GM19328 (cell line): ENCODE data around the gene PTDSS2.

Source experiments
- ATAC-seq: cut with Tn5 transposase; IDR thresholded peaks from one replicate; pipeline ENCODE4 v1.9.1; 2021; ENCODE audit warnings: mild to moderate bottlenecking, moderate library complexity; ENCODE audit not compliant: unreplicated experiment

Gene PTDSS2

DNA sequence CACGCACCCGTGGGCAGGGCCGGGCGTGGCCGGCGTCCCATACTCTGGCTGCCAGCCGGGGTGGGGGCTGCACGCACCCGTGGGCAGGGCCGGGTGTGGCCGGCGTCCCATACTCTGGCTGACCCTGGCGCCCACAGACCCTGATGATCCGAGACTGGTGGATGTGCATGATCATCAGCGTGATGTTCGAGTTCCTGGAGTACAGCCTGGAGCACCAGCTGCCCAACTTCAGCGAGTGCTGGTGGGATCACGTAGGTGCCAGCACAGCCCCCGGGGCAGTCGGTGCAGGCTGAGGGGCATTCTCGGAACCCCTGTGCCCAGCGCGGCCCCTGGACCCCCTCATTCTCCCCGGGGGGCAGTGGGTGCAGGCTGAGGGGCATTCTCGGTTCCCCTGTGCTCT is 38.0 kb downstream of the PTDSS2 start:
- no peak for ATAC-seq

DNA sequence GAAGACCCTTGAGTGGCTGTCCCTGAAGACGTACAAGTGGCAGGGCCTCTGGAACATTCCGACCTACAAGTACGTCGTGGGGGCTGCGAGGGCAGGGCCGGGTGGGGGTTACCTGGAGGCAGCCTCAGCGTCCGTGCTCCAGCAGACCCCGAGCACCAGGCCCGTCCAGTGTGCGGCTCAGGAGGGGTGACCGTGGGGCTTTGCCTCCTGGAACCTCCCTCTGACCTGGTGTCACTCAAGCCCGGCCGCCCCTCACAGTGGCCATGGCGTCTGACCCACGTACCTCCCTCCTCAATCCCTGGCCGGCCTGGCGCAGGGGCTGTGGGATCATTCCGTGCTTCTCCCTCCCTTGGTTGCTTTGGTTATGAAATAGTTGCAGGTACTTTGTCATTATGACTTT is 38.5 kb downstream of the PTDSS2 start:
- ATAC-seq: no peak

DNA sequence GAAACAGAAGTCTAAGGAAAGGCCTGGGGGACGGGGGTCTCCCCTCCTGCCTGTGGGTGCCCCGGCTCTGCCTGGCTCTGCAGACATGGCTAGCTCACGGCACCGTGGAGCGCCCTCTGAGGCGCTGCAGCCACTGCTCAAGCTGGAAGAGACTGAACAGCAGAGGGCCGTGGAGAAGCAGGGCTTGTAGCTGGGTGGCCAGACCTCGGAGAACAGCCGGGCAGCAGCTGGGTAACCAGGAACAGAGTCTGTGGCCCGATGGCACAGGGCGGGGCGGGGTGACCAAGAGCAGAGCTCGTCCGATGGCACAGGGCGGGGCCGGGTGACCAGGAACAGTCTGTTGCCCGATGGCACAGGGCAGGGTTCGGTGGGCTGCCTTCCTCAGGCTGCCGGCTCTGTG is 38.9 kb downstream of the PTDSS2 start:
- ATAC-seq: no peak

DNA sequence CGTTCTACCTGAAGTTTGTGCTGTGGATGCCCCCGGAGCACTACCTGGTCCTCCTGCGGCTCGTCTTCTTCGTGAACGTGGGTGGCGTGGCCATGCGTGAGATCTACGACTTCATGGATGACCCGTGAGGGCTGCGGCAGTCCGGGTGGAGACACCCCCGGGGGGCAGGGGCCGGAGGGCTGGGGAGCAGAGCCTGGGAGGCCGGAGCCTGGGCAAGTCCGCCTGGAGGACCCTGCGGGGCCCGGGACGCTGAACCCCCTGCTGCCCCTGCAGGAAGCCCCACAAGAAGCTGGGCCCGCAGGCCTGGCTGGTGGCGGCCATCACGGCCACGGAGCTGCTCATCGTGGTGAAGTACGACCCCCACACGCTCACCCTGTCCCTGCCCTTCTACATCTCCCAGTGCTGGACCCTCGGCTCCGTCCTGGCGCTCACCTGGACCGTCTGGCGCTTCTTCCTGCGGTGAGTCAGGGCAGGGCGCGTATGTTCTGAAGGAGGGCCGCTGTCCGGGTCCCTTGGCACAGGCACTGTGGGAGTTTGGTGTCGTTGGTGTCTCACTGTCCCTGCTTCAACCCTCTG is 39.6 kb downstream of the PTDSS2 start:
- ATAC-seq: no peak

DNA sequence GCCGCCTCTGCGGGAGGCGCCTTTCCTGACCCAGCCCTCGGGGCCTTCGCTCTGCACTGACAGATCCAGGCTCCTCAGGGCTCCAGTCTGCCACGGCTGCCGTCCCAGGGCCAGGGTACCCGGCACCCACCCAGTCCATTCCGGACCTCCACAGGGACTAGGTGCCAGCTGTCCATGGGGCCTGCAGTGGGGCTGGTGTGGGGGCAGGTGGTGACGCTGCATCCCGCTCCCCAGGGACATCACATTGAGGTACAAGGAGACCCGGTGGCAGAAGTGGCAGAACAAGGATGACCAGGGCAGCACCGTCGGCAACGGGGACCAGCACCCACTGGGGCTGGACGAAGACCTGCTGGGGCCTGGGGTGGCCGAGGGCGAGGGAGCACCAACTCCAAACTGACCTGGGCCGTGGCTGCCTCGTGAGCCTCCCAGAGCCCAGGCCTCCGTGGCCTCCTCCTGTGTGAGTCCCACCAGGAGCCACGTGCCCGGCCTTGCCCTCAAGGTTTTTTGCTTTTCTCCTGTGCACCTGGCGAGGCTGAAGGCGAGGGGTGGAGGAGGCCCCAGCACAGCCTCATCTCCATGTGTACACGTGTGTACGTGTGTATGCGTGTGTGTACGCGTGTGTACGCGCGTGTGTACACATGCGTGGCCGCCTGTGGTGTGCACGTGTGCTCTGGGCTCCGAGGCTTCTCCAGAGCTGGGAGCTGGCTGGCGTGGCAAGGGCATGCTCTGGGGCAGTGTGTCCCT is 40.3 kb downstream of the PTDSS2 start:
- no peak for ATAC-seq

DNA sequence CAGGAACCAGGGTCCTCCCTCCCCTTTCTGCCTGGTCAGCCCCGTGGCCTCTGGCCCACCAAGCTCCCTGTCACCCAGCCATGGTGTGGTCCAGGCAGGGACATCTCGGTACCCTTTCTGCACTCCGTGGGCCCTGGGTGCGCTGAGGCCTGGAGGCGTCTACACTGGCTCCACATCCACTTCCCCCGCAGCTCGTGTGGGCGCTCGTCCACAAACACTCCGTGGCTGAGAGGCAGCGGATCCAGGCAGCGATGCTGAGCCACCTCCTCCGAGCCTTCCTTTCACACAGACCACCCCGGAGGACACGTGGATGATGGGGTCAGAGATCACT is 40.8 kb downstream of the PTDSS2 start:
- no peak for ATAC-seq

- ATAC-seq: no peak
Measured at GRCh38 chr11:491358-491757, 41.3 kb downstream of the PTDSS2 start.

DNA sequence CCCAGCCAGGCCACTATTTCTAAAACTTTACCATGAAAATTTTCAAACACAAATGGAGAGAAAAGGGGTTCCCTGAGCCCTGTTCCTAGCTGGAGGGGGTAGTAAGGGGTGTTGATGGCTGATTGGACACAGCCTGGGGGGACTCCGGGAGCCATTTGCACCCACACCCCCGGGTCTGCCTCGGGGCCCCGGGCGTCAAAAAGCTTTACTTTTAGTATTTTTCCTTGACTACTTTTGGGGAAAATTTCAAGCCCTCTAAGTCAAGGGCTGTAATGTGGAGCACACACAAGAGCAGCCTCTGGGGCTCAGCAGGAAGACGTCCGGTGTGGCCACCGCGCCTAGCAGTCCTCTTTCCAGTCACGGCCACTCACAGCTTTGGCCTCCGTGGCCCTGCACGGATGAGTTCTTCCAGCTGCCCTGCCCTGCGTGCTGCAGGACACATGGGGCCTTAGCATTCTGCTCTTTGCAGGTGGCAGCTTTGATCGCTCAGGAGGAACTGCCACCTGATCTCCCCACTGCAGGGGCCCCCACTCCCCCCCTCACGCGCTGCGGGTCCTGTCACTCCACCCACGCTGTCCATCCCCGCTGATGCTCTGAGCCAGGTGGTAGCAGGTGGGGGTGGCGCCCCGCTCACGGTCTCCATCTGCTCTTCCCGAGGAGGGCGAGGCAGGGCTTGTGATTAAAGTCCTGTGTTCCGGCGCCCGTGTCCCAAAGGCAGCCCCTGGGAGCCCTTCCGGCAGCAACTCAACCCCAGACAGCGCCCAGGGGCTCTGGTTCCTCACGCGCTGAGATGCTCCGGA is 42.5 kb downstream of the PTDSS2 start:
- no peak for ATAC-seq

- ATAC-seq: no peak
Measured at GRCh38 chr11:494761-495536, 44.9 kb downstream of the PTDSS2 start.

DNA sequence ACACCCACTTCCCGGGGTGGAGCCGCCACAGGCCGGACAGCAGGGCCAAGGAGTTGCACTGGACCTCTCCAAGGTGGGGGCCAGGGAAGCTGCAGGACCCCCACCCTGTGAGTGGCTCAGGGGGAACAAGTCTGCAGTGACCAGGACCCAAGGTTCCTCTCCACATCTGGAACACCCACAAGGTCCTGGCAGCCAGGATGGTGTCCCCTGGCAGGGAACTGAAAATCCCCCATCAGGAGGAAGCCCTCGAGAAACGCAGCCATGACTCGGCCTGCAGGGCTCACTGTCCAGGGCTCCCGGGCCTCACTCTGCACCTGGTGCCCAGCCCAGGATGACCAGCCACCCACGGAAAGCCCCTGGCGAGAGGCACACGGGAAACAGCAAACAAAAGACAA is 45.5 kb downstream of the PTDSS2 start:
- no peak for ATAC-seq

DNA sequence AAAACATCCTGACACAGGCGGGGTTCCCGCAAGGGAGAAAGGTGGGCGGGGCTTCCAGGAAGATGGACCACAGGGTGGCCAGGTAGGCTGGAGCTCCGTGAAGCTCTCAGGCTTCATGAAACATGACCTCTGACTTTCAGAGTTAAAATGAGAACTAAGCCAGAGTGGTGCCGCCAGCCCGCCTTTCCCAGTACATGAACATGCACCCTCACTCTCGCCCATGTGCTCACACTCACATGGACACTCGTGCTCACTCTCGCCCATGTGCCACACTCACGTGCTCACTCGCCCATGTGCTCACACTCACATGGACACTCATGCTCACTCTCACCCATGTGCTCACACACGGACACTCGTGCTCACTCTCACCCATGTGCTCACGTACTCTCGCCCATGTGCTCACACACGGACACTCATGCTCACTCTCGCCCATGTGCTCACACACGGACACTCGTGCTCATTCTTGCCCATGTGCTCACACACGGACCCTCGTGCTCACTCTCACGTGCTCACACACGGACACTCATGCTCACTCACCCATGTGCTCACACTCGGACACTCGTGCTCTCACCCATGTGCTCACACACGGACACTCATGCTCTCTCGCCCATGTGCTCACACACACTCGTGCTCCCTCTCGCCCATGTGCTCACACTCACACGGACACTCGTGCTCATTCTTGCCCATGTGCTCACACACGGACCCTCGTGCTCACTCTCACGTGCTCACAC is 46.9 kb downstream of the PTDSS2 start:
- no peak for ATAC-seq

DNA sequence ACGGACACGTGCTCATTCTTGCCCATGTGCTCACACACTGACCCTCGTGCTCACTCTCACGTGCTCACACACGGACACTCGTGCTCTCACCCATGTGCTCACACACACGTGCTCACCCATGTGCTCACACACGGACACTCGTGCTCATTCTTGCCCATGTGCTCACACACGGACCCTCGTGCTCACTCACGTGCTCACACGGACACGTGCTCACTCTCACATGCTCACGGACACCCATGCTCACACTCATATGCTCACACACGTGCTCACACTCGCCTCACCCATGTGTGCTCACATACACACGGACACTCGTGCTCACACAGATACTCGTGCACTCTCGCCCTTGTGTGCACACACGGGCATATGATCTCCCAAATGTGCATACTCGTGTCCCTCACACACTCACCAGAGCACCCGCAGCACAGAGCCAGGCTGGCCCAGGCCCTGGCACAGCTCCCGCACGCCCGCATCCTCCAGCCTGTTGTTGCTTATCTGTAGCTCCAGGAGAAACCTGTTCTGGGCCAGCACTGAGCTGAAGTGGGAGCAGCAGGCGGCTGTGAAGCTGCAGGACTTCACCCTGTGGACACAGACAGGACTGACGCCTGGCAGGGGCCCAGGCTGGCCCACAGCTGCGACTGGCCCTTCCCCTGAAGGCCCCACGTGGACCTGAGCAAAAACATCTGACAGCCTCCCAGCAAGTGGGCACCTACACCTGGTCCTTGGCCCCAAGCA is 47.7 kb downstream of the PTDSS2 start:
- ATAC-seq: no peak

- ATAC-seq: no peak
Measured at GRCh38 chr11:498297-499181, 48.5 kb downstream of the PTDSS2 start.

DNA sequence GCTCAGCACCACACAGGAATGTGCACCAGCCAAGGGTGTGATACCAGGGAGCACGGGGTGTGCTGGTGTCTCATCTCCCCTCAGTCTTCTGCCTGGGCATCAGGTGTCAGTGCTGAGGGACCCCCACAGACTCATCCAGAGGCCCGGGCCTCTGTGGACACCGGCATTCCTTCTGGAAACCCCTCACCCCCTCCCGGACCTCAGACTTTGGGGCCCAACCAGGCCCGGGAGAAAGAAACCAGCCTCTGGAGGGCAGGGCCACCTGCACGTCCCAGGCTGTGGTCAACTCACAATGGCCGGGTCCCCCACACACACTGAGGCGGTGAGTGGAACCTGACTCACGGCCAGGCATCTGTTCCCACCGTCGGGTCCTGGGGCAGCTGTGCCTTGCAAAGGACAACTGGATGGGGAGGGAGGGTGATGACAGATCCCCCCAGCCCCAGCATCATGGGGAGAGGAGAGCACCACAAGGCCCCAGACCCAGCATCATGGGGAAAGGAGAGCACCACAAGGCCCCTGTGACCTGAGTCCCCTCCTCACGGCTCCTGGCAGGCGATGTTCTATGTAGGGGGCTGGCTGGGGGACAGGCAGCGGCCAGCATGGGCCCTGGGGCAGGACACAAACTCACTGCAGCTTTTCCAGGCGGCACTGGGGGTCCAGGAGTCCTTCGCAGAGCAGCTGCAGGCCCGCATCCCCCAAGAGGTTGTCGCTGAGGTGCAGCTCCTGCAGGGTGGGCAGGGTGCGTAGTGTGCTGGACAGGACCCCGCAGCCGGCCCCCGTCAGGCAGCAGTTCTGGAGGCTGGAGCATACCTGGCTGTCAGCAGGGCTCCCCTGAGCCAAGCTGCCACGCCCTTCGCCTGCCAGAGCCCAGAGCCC is 49.4 kb downstream of the PTDSS2 start:
- no peak for ATAC-seq

GRCh38 chr11:501001-501682 is 51.1 kb downstream of the PTDSS2 start:
- ATAC-seq: no peak

GRCh38 chr11:501683-502287 is 51.7 kb downstream of the PTDSS2 start:
- ATAC-seq: no peak
